ENCODE results near the gene DAD1.

DNA sequence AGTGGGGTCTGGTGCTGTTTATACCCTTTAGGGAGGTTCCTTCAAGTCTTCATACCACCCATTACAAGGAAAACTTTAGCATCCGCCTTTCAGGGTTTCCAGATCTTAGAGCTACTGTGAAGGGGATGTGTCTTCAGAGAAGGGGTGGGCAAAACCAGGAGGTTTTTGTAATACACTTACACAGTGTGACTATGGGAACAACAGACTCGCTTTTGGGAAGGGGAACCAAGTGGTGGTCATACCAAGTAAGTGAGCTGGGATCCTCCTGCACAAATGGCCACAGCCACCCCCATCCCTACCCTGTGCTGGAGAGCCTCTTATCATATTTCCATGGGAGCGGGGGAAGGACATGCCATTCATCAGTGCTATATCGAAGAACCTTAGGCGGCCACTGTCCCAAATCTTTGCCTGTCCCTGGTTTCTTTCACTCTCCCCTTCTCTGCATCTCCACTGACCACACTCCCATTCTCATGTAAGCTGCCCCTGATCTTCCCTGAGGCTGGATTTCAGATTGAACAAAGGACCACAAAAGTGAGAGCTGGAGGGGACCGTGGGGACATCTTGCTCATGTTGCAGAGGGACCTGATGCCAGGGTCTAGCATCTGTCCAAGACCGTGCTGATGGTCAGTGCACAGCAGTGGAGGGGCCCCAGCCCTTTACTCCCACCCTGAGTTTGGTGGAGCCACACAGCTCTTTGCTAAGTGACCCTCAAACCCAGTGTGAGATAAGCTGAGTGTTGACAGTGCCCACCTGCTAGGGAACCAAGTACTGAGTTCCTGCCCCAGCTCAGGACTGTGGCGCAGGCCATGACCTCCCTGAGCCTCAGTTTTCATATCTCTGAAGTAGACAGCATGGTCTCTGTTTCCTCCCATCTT is 51.4 kb downstream of the DAD1 start:
- TF ChIP-seq POLR2AphosphoS5 (IDR thresholded peaks at IDR 0.05; ENCODE audit: low read depth, low read length) = no peak; the same call in 1 of the 2 replicates
- no peak for TF ChIP-seq POLR2A (IDR thresholded peaks at IDR 0.05; ENCODE audit: low read depth, low read length)
- TF ChIP-seq POU2F2 (IDR thresholded peaks at IDR 0.05; ENCODE audit: low read depth, low read length) = no peak

All from GM12891 (cell line).